ENCODE results near the gene MMRN2. TPM values are rescaled to one million over a fixed set of nuclear protein-coding genes. Genes with fewer than 3 reads are reported as not detected.

Gene MMRN2
- total RNA-seq, 2 donors from 2014 or later = 0.98 TPM; not detected in 1

- no peak overlapping the region for H3K27ac Mint-ChIP-seq
- peaks cover 5% of the 10 kb centered on the region for H3K36me3 Mint-ChIP-seq (ENCODE audit: low read depth)
- no peak overlapping the region for H3K4me3 Mint-ChIP-seq
- no peaks in the 10 kb centered on the region for H3K27me3 Mint-ChIP-seq
- no peaks in the 10 kb centered on the region for H3K4me1 Mint-ChIP-seq
- no peaks in the 10 kb centered on the region for H3K9me3 Mint-ChIP-seq
- ATAC-seq (replicated peaks) = no peak
Observed at GRCh38 chr10:86929468-86930380, 27.7 kb downstream of the MMRN2 start.

GRCh38 chr10:86922553-86922961 lies 34.9 kb downstream of the MMRN2 start:
- peaks cover 62% of the 10 kb centered on the region for H3K36me3 Mint-ChIP-seq (ENCODE audit: low read depth)
- no peak overlapping the region for H3K27ac Mint-ChIP-seq
- no peak overlapping the region for H3K4me3 Mint-ChIP-seq
- no peaks in the 10 kb centered on the region for H3K4me1 Mint-ChIP-seq
- no peaks in the 10 kb centered on the region for H3K27me3 Mint-ChIP-seq
- ATAC-seq (replicated peaks) = no peak
- no peaks in the 10 kb centered on the region for H3K9me3 Mint-ChIP-seq

- no peak for ATAC-seq (replicated peaks)
Observed at GRCh38 chr10:86918022-86918471, 39.4 kb downstream of the MMRN2 start.

GRCh38 chr10:86914734-86915133 lies 42.7 kb downstream of the MMRN2 start:
- no peaks in the 10 kb centered on the region for H3K27me3 Mint-ChIP-seq
- no peak overlapping the region for H3K4me3 Mint-ChIP-seq
- H3K9me3 Mint-ChIP-seq = no peaks in the 10 kb centered on the region
- H3K4me1 Mint-ChIP-seq = no peaks in the 10 kb centered on the region
- H3K27ac Mint-ChIP-seq = no peak overlapping the region
- no peak for ATAC-seq (replicated peaks)
- H3K36me3 Mint-ChIP-seq (ENCODE audit: low read depth) = peaks cover 58% of the 10 kb centered on the region

More at GRCh38 chr10:86918022-86918471, 39.4 kb downstream of the MMRN2 start:
- Mint-ChIP-seq H3K36me3 (ENCODE audit: low read depth) (peaks cover 78% of the 10 kb centered on the region), H3K9me3 (no peaks in the 10 kb centered on the region), H3K4me1 (no peaks in the 10 kb centered on the region), H3K27me3 (no peaks in the 10 kb centered on the region), H3K27ac (no peak overlapping the region), H3K4me3 (no peak overlapping the region)

- Mint-ChIP-seq H3K27ac (no peak overlapping the region), H3K4me1 (no peaks in the 10 kb centered on the region), H3K36me3 (ENCODE audit: low read depth) (peaks cover 43% of the 10 kb centered on the region), H3K9me3 (peaks cover 5% of the 10 kb centered on the region), H3K4me3 (no peak overlapping the region), H3K27me3 (no peaks in the 10 kb centered on the region)
- no peak for ATAC-seq (replicated peaks)
Observed at GRCh38 chr10:86905429-86905828, 52.0 kb downstream of the MMRN2 start.

DNA sequence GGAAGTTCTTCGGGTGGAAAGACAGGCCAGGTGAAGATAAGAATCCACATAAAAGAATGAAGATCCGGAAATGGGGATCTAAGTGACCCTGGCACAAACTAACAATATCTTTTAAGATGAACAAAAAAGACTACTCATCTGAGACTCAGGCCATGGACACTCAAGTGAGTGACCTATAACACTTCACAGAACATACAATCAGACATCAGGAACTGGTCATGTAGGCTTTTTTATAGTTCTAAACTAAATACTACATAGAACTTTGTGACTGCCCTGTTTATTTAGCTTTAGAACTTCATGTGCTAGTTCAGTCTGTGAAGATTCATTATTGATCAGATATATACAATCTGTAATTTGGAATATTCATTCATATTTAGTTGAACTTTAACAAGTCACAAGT lies 52.8 kb downstream of the MMRN2 start:
- H3K27ac Mint-ChIP-seq = no peak overlapping the region
- H3K4me1 Mint-ChIP-seq = no peaks in the 10 kb centered on the region
- peaks cover 5% of the 10 kb centered on the region for H3K9me3 Mint-ChIP-seq
- H3K27me3 Mint-ChIP-seq = no peaks in the 10 kb centered on the region
- H3K36me3 Mint-ChIP-seq (ENCODE audit: low read depth) = peaks cover 51% of the 10 kb centered on the region
- H3K4me3 Mint-ChIP-seq = no peak overlapping the region
- no peak for ATAC-seq (replicated peaks)

DNA sequence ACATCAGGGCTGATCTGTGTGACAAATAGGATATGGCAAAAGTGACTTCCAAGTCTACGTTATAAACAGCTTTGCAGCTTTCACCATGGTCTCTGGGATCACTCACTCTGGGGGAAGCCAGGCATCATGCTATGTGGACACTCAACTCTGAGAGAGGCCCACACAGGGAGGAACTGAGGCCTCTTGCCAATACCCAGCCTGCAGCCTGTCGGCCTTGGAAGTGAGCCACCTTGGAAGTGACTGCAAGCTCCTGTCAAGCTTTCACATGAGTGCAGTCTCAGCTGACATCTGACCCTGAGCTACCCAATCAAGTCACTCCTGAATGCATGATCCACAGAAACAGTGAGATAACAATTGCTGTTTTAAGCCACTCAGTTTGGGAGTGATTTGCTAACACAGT lies 56.5 kb downstream of the MMRN2 start:
- H3K4me3 Mint-ChIP-seq = no peak overlapping the region
- no peaks in the 10 kb centered on the region for H3K27me3 Mint-ChIP-seq
- H3K9me3 Mint-ChIP-seq = no peaks in the 10 kb centered on the region
- no peak for ATAC-seq (replicated peaks)
- peaks cover 38% of the 10 kb centered on the region for H3K36me3 Mint-ChIP-seq (ENCODE audit: low read depth)
- no peaks in the 10 kb centered on the region for H3K4me1 Mint-ChIP-seq
- H3K27ac Mint-ChIP-seq = no peak overlapping the region

DNA sequence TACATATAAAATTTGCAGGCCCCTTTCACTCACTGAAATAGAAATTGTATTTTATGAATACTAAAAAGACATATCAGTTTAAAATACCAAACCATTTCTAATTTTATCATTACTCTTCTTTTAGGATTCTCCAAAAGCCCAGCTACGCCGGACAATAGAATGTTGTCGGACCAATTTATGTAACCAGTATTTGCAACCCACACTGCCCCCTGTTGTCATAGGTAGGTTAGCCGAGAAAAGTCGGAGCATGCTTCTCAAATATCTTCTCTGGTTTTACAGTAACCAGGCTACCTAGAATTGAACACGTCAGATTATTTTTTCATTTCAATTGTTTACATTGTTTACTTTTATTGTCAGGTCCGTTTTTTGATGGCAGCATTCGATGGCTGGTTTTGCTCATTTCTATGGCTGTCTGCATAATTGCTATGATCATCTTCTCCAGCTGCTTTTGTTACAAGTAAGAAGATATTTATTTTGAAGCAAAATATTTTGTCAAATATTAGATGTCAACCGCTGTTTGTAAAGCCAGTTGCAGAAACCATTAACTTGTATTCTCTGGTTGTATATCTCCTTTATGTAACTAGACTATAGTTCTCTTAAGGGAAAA lies 57.6 kb downstream of the MMRN2 start:
- ATAC-seq (replicated peaks) = no peak
- H3K4me3 Mint-ChIP-seq = no peak overlapping the region
- H3K4me1 Mint-ChIP-seq = no peaks in the 10 kb centered on the region
- H3K36me3 Mint-ChIP-seq (ENCODE audit: low read depth) = peaks cover 28% of the 10 kb centered on the region
- no peaks in the 10 kb centered on the region for H3K27me3 Mint-ChIP-seq
- no peaks in the 10 kb centered on the region for H3K9me3 Mint-ChIP-seq
- no peak overlapping the region for H3K27ac Mint-ChIP-seq

DNA sequence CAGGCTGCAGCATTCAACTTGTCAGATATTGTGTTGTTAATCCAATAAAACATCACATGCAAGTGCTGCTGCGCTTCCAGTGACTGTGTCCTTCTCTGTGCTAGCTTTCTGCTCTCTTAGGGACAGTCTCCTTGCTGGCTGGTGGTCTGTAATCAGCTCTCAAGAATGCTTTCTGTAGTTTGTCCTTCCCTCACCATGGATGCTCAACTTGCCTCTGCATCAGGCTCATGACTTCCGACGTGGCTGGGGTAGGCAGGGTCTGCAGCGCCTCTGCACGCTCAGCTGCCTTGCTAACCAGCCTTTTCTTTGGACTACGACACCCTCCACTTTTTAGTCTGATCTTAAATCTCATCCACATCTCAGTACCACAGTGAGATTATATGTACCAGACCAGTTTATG lies 58.3 kb downstream of the MMRN2 start:
- Mint-ChIP-seq H3K36me3 (ENCODE audit: low read depth) (peaks cover 24% of the 10 kb centered on the region), H3K4me3 (no peak overlapping the region), H3K27ac (no peak overlapping the region), H3K27me3 (no peaks in the 10 kb centered on the region), H3K4me1 (no peaks in the 10 kb centered on the region), H3K9me3 (no peaks in the 10 kb centered on the region)
- no peak for ATAC-seq (replicated peaks)

- Mint-ChIP-seq H3K27ac (no peak overlapping the region), H3K4me1 (no peaks in the 10 kb centered on the region), H3K9me3 (no peaks in the 10 kb centered on the region), H3K36me3 (ENCODE audit: low read depth) (peaks cover 26% of the 10 kb centered on the region), H3K27me3 (no peaks in the 10 kb centered on the region), H3K4me3 (no peak overlapping the region)
- ATAC-seq (replicated peaks) = no peak
Observed at GRCh38 chr10:86898511-86898910, 58.9 kb downstream of the MMRN2 start.

DNA sequence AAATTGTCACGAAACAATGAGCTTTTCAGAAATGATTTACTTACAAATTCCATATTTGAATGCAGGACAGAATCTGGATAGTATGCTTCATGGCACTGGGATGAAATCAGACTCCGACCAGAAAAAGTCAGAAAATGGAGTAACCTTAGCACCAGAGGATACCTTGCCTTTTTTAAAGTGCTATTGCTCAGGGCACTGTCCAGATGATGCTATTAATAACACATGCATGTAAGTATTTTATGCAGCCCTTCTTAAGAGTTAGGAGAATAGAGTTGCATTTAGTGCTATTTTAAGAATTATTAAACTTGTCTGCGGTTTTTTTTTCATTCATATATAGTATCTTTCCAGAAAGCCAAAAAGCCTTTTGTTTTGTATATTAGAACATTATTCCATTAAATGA lies 67.4 kb downstream of the MMRN2 start:
- Mint-ChIP-seq H3K9me3 (no peaks in the 10 kb centered on the region), H3K4me3 (no peak overlapping the region), H3K27ac (no peak overlapping the region), H3K27me3 (no peaks in the 10 kb centered on the region), H3K4me1 (peaks cover 5% of the 10 kb centered on the region), H3K36me3 (ENCODE audit: low read depth) (peaks cover 39% of the 10 kb centered on the region)
- no peak for ATAC-seq (replicated peaks)

- Mint-ChIP-seq H3K4me3 (peak overlapping the region; percentile 34), H3K36me3 (ENCODE audit: low read depth) (peaks cover 33% of the 10 kb centered on the region), H3K27ac (peak overlapping the region; percentile 20), H3K4me1 (peaks cover 5% of the 10 kb centered on the region), H3K27me3 (no peaks in the 10 kb centered on the region), H3K9me3 (no peaks in the 10 kb centered on the region)
- peak; percentile 98 for ATAC-seq (replicated peaks)
Observed at GRCh38 chr10:86888585-86889381, 68.6 kb downstream of the MMRN2 start.
